Measurements from ENCODE around the gene BCAS3.

BCAS3 gene

DNA sequence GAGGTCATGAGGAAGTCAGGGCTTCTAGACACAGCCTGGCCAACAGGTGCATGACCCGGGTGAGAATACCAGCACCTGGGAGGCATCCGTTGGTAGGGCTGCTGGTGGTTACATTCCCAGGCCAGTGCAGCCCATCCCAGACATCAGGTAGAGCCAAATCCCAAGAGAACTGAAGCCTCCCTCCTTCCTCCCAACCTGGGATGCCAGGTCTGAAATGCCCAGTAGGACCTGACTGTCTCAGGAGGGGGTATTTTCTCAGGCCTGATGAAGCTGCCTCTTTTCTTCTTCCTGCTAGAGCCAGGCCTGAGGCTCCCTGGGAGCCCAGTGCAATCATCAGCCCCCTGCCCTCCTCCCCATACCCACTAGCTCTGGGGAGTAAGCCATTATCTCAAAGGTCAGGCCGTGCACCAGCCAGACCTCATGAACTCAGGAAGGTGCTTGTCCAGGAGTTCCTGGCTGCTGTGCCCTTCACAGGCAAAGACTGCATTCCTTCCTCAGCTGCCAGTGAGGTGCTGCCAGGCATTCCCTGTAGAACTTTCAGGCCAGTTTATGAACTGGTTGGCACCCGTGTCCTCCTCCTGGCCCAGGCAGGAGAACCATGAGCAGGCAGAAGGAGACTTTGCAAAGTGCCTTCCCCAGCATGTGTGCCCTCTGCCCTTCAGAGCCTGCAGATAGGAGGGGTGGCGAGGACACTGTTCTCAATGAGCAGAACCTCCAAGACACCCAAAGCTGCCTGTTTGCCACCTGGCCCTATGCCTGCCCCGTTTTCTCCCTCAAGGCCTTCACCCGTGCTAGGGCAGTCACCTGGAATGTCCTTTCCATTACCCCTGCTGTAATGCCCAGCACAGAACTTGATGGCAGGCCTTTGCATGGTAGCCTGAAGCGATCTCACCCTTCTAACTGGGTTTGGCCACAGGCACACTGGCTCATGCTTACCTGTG is 729.6 kb downstream of the BCAS3 start:
- TF ChIP-seq, protein P1, sequence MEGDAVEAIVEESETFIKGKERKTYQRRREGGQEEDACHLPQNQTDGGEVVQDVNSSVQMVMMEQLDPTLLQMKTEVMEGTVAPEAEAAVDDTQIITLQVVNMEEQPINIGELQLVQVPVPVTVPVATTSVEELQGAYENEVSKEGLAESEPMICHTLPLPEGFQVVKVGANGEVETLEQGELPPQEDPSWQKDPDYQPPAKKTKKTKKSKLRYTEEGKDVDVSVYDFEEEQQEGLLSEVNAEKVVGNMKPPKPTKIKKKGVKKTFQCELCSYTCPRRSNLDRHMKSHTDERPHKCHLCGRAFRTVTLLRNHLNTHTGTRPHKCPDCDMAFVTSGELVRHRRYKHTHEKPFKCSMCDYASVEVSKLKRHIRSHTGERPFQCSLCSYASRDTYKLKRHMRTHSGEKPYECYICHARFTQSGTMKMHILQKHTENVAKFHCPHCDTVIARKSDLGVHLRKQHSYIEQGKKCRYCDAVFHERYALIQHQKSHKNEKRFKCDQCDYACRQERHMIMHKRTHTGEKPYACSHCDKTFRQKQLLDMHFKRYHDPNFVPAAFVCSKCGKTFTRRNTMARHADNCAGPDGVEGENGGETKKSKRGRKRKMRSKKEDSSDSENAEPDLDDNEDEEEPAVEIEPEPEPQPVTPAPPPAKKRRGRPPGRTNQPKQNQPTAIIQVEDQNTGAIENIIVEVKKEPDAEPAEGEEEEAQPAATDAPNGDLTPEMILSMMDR (IDR thresholded peaks at IDR 0.05; ENCODE audit: extremely low read depth, missing control alignments): no peak
- DNase-seq (ENCODE audit: low spot score): peak; percentile 33

DNA sequence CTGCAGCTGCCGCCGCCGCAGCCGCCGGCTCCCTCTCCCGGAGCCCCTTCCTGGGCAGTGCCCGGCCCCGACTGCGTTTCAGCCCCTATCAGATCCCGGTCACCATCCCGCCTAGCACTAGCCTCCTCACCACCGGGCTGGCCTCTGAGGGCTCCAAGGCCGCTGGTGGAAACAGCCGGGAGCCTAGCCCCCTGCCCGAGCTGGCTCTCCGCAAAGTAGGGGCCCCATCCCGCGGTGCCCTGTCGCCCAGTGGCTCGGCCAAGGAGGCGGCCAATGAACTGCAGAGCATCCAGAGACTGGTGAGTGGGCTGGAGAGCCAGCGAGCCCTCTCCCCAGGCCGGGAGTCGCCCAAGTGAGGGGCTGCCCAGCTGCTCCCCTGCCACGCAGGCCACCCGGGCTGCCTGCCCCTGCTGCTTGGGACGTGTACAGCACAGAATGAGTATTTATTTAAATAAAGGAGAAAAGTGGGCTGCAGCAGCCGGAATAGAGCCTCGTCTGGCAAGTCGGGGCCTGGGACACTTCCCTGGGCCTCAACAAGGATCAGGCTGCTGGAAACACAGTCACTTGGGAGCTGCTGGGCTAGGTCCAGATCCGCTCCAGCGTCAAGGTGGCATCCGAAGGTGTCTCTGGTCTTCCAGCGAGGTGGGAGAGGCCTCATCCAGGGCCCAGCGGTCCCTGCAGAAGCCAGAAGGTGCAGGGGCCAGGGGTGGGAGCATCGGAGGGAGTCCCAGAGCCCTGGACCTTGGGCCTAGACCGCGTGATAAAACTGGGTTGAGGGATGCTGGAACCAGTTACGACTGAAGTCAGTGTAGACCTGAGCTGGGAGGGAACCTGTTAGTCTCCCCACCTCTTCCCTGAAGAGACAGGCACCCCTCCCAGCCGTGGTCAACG is 730.7 kb downstream of the BCAS3 start:
- TF ChIP-seq, protein P1 (IDR thresholded peaks at IDR 0.05; ENCODE audit: extremely low read depth, missing control alignments): no peak
- peak; percentile 39 for DNase-seq (ENCODE audit: low spot score)

DNA sequence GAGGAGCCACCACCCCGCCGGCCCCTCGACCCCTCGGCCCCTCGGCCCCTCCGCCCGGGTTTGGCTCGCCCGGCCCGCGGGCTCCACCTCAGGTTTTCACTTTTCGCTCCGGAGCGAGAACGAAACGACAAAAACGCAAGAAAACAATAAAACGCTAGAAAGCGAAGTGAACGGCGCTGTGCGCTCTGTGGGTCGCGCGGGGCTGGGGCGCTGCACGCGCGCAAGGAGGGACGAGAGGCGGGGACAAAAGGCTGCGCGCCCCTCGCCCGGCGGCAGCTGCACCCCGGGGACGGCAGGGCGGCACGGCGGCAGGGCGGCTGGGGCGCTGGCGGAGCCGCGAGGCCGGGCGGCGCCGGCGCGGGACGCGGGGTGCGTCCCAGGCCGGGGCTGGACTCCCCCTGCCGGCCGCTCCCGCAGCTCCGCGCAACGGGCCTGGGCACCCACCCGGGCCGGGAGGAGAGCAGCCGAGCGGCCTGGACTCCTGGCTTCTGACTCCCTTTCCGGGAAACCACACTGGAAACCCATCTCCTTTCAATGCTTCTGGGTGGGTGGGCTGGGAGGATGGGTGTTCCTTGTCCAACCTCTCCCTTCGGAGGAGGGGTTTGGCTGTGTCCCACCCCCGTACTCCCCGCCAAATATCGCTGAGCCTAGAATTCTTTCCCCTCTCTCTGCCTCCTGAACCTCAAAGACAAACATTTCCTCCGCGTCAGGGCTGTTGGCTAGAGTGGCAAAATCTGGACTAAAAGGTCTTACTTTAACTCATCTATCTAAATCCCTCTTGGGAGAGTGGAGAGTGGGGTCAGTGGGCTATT is 731.9 kb downstream of the BCAS3 start:
- TF ChIP-seq, protein P1 (IDR thresholded peaks at IDR 0.05; ENCODE audit: extremely low read depth, missing control alignments): peak; percentile 30
- peak; percentile 83 for DNase-seq (ENCODE audit: low spot score)

DNA sequence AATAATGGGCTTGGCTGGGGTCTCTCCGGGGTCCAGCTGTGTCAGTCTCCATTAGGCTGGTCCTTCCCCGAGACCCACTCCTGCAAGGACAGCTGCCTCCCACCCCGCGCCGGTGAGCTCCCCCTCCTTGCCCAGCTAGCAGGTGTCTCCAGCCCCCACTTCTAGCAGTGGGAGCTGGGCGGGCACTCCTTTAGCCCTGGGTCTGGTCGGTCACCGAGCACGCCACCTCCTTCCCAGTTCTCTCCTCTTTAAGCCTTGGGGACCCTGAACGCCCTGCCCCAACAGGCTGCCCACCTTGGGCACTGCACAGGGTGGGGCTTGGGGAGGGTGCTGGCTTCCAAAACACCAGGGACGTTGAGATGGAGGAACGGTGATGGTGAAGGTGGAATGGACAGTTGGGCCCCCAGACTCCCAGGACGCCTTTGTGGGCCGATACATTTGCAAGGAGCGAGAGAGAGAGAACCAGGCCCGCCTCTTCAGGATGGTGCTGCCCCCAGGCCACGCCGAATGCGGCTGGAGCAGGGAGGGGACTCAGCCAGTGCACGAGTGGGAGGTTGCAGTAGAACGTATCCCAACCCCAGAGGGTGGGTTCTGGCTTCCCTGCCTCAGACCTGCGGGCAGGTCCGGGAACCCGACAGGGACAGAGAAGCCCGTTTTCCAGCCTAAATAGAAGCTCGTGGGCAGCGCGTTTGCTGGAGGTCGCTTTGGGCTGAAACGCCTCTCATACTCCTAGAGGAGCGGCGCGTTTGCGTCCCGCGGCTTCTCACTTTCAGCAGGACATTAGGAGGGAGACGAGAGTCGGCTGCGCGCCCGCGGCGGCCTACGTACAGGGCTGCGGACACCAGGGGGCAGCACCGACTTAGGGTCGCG is 732.7 kb downstream of the BCAS3 start:
- peak; percentile 75 for DNase-seq (ENCODE audit: low spot score)
- TF ChIP-seq, protein P1 (IDR thresholded peaks at IDR 0.05; ENCODE audit: extremely low read depth, missing control alignments): peak; percentile 30

DNA sequence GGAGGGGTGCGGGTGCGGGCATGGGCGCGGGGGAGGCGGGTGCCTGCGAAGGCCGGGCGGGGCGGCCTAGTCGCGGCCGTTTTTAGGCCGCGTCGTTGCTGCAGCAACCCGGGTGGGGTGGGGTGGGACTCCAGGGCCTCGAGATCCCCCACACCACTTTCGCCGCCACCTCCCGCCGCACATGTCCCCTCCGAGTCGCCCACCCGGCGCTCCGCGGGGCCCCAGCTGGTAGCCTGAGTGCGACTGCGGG is 733.3 kb downstream of the BCAS3 start:
- no peak for DNase-seq (ENCODE audit: low spot score)
- TF ChIP-seq, protein P1 (IDR thresholded peaks at IDR 0.05; ENCODE audit: extremely low read depth, missing control alignments): no peak

DNA sequence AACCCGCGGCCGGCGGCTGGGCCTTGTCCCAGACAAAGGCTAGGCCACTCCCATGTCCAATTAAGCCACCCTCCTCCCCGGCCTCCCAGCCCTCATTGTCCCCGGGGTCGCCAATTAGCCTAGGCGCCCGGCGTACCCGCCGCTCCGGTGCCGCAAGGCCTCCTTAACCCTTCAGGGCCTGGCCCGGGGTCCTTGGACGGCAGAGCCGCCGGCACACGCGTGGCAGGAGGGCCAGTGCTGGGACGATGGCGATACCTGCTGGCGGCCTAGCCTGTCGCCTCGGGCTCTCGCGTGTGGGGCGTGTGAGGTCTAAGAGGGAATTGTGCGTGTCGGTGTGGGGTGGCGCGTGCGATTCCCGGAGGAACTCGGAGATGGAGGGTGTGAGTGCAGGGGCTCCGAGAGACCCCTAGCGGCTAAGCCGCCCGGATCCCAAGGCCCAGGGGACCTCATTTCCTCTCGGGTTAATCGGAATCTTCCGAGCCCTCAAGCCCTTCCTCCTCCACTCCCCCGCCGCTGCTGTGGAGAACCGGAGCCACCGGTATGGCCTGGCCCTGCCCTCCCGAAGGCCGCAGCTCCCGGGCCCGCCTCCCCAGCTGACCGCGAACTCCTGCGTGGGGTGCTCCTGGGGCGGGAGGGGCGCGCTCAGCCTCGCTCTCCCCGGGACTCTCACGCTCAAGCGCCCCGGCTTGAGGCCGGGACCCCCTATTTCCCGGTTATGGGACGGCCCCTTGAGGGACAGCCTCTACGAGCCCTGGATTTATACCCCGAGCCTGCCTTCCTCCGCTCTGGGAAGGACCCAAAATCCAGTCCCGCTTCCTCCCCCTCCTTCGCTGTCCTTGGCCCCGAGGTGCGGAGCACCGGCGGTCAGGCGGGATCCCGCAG is 733.9 kb downstream of the BCAS3 start:
- peak; percentile 69 for DNase-seq (ENCODE audit: low spot score)
- TF ChIP-seq, protein P1 (IDR thresholded peaks at IDR 0.05; ENCODE audit: extremely low read depth, missing control alignments): no peak

Measured in GM20000 (cell line).